Esophagus muscularis mucosa (tissue), 4 donors: ENCODE data around the gene ZBED4. TPM values are rescaled to one million over a fixed set of nuclear protein-coding genes. Genes with fewer than 3 reads are reported as not detected.

Experiments
- DNase-seq: peaks from one replicate; pipeline ENCODE4 v3.0.0-alpha.2; 2017; ENCODE audit errors: extremely low spot score
- H3K27ac ChIP-seq, 4 donors: fragments of 200-600 bp; sonication (generic); replicated peaks in 1 of 4; 1 replicate in 3 of 4; 2 replicates in 1 of 4; pipeline ENCODE4 v1.5.1; 2016 to 2019; ENCODE audit warnings: mild to moderate bottlenecking in 1 of 4
- H3K27me3 ChIP-seq, 4 donors: fragments of 200-600 bp; sonication (generic); one replicate each; pipeline versions ENCODE4 v1.5.1 to v1.6.0; 2016 to 2019
- H3K36me3 ChIP-seq, 4 donors: fragments of 200-600 bp; sonication (generic); one replicate each; pipeline ENCODE4 v1.5.1; 2016 to 2019
- H3K4me1 ChIP-seq, 4 donors: fragments of 200-600 bp; sonication (generic); one replicate each; pipeline ENCODE4 v1.5.1; 2016 to 2019
- H3K4me3 ChIP-seq, 4 donors: fragments of 200-600 bp; sonication (generic); 1 replicate in 2 of 4; 2 replicates in 2 of 4; pipeline ENCODE4 v1.5.1; 2016 to 2019; ENCODE audit warnings: mild to moderate bottlenecking in 4 of 4, moderate library complexity in 1 of 4
- H3K9me3 ChIP-seq, 4 donors: fragments of 200-600 bp; sonication (generic); 1 replicate in 3 of 4; 2 replicates in 1 of 4; pipeline ENCODE4 v1.5.1; 2016 to 2019
- EP300 ChIP-seq: sonication (generic); formaldehyde crosslinking; IDR thresholded peaks from one replicate; pipeline ENCODE4 v1.6.1; 2017; ENCODE audit warnings: antibody characterized with exemption
- POLR2A ChIP-seq: fragments of 450-650 bp; IDR thresholded peaks from one replicate; pipeline ENCODE4 v1.6.1; 2017; ENCODE audit warnings: antibody characterized with exemption, moderate library complexity, mild to moderate bottlenecking, low read depth
- POLR2AphosphoS5 ChIP-seq, 2 donors: sonication (generic); formaldehyde crosslinking; IDR thresholded peaks; one replicate each; pipeline ENCODE4 v1.6.1; 2017; ENCODE audit warnings: antibody characterized with exemption in 2 of 2
- WGBS: methylation state at CpG from one replicate; pipeline ENCODE4 v1.1.5; 2018; 5-methylcytosine and 5-hydroxymethylcytosine counted together
- intact Hi-C: fragments of 100-400 bp; cut with DNase I; formaldehyde crosslinking; loops from one replicate; pipeline ENCODE4 v1.15.1; 2023
- total RNA-seq, 4 donors: library from RNA; depleted of rRNA; stranded (reverse); fragments of >200 nt; gene quantifications; one replicate each; pipeline versions ENCODE4 v1.1.0 to v1.2.1, GENCODE V29; 2016
- TF ChIP-seq, protein P1 (sequence below), 3 experiments: fragments of 200-600 bp in 2 of 3; fragments of 450-650 bp in 1 of 3; sonication (generic) in 2 of 3; IDR thresholded peaks; one replicate each; pipeline ENCODE4 v1.5.1; 2017 to 2019; ENCODE audit warnings: antibody characterized with exemption in 3 of 3, mild to moderate bottlenecking in 2 of 3, moderate library complexity in 1 of 3

ZBED4 gene
- total RNA-seq, 4 donors from 2014 or later: 6.6 to 11.1 (median 9.5) TPM

DNA sequence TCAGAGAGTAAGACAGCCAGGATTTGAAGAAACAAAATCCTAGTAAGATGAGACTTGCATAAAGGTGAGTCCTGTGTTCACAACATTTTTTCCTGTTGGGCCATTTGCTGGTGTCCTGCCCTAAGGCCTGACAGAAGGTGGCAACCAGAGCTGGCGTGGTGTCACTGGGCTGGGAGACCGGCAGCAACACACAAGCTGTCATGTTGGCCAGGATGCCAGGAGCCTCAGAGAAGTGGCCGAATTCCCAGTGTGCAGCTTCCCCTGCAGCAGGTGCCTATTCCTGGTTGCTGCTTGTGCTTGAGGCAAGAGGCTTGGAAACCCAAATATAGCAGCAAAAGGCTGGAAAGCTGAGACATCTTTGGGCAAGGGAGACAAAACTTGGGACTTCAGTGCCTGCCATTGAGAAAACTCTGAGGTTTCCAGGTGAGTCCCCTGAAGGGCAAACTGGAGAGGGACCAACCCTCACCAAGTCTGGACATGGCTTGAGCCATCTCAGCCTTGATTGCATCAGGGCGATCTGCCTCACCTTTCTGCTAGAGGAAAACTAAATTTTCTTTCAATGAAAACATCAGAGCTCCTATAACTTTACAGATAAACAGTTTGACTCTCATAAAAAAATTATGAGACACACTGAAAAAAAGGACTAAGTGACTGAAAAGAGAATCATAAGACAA is 38.7 kb downstream of the ZBED4 start:
- H3K9me3 ChIP-seq: peaks cover 0 to 5% (median 0%) of the 10 kb centered on the region in 4 donors

GRCh38 chr22:49893025-49893424 is 39.4 kb downstream of the ZBED4 start:
- Histone ChIP-seq H3K27ac (no peak overlapping the region), H3K27me3 (no peaks in the 10 kb centered on the region), H3K36me3 (peaks cover 3 to 16% (median 7%) of the 10 kb centered on the region in 4 donors), H3K4me3 (no peak overlapping the region), H3K4me1 (peaks cover 0 to 5% (median 0%) of the 10 kb centered on the region in 4 donors), H3K9me3 (peaks cover 0 to 5% (median 0%) of the 10 kb centered on the region in 4 donors)
- TF ChIP-seq POLR2A (no peak), EP300 (no peak), POLR2AphosphoS5 (IDR thresholded peaks at IDR 0.05) (no peak)
- TF ChIP-seq, protein P1, sequence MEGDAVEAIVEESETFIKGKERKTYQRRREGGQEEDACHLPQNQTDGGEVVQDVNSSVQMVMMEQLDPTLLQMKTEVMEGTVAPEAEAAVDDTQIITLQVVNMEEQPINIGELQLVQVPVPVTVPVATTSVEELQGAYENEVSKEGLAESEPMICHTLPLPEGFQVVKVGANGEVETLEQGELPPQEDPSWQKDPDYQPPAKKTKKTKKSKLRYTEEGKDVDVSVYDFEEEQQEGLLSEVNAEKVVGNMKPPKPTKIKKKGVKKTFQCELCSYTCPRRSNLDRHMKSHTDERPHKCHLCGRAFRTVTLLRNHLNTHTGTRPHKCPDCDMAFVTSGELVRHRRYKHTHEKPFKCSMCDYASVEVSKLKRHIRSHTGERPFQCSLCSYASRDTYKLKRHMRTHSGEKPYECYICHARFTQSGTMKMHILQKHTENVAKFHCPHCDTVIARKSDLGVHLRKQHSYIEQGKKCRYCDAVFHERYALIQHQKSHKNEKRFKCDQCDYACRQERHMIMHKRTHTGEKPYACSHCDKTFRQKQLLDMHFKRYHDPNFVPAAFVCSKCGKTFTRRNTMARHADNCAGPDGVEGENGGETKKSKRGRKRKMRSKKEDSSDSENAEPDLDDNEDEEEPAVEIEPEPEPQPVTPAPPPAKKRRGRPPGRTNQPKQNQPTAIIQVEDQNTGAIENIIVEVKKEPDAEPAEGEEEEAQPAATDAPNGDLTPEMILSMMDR (IDR thresholded peaks at IDR 0.05): no peak
- intact Hi-C loops: no loop called here
- WGBS: 86% methylated on average over 4 of the region's 4 CpGs
- no peak for DNase-seq

More for the DNA sequence above, 38.7 kb downstream of the ZBED4 start:
- Histone ChIP-seq H3K27ac (no peak overlapping the region), H3K4me1 (peaks cover 0 to 5% (median 0%) of the 10 kb centered on the region in 4 donors), H3K4me3 (no peak overlapping the region), H3K27me3 (no peaks in the 10 kb centered on the region), H3K36me3 (peaks cover 7 to 21% (median 12%) of the 10 kb centered on the region in 4 donors)
- no peak for DNase-seq
- intact Hi-C loops: no loop called here
- WGBS: 89% methylated on average over 4 of the region's 4 CpGs
- TF ChIP-seq POLR2AphosphoS5 (IDR thresholded peaks at IDR 0.05) (no peak), POLR2A (no peak), EP300 (no peak)
- TF ChIP-seq, protein P1 (IDR thresholded peaks at IDR 0.05): no peak

DNA sequence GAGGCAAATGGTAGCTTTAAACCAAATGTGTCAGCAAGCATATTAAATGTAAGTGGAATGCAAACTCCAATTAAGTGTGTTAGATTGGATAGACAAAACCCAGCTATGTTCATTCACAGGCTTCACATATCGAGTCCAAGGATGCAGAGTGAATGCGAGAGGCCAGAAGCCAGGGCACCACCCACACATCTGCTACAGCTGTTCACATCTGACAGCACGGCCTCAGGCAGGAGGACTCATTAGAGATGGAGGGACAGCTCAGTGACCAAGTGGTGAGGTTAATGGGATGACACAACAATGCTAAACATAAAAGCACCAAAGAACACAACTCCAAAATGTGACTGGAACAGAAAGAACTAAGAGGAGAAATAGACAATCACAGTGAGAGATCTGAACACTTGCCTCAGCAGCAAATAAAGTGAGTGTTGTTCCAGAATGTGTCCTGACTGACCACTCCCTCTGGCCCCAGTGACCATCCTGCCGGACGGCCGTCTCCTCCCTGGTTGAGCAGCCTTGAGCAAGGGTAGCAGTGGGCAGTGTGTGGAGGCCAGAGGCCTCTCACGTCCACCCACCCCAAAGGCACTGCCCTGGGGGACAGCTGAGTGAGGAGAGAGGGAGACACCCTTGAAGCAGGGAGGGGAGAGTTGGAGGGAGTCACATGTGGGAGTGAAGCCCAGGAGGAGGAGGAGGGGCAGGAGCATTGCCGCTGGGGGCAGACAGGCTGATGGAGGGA is 40.8 kb downstream of the ZBED4 start:
- Histone ChIP-seq H3K36me3 (peaks cover 0 to 23% (median 10%) of the 10 kb centered on the region in 4 donors), H3K27ac (no peak overlapping the region), H3K27me3 (no peaks in the 10 kb centered on the region), H3K4me1 (peaks cover 0 to 5% (median 0%) of the 10 kb centered on the region in 4 donors), H3K9me3 (peaks cover 0 to 5% (median 0%) of the 10 kb centered on the region in 4 donors), H3K4me3 (no peak overlapping the region)
- TF ChIP-seq EP300 (no peak), POLR2AphosphoS5 (IDR thresholded peaks at IDR 0.05) (no peak), POLR2A (no peak)
- TF ChIP-seq, protein P1 (IDR thresholded peaks at IDR 0.05): no peak
- DNase-seq: no peak
- intact Hi-C loops: no loop called here
- WGBS: 78% methylated on average over 8 of the region's 8 CpGs

- WGBS: 91% methylated on average over 5 of the region's 5 CpGs
- no peaks in the 10 kb centered on the region for H3K27me3 ChIP-seq
- DNase-seq: no peak
These were observed 42.6 kb downstream of the ZBED4 start for GRCh38 chr22:49896201-49896600.

More at GRCh38 chr22:49896201-49896600, 42.6 kb downstream of the ZBED4 start:
- H3K27ac ChIP-seq: no peak overlapping the region
- no peak overlapping the region for H3K4me3 ChIP-seq
- H3K36me3 ChIP-seq: peaks cover 0 to 40% (median 20%) of the 10 kb centered on the region in 4 donors
- peaks cover 0 to 5% (median 0%) of the 10 kb centered on the region in 4 donors for H3K4me1 ChIP-seq
- H3K9me3 ChIP-seq: peaks cover 0 to under 1% (median 0%) of the 10 kb centered on the region in 4 donors
- intact Hi-C loops: no loop called here
- no peak for TF ChIP-seq POLR2A
- TF ChIP-seq EP300: no peak
- TF ChIP-seq POLR2AphosphoS5 (IDR thresholded peaks at IDR 0.05): no peak
- TF ChIP-seq, protein P1 (IDR thresholded peaks at IDR 0.05): no peak
